Astrocyte of the spinal cord (primary cell): Measurements from ENCODE around the gene CCDC126.
A peak's percentile ranks its signal among the peaks of the same experiment; 100 is the strongest.

Experiments
- DNase-seq: peaks from one replicate; pipeline ENCODE4 v3.0.0; 2011; ENCODE audit warnings: low read depth, low spot score
- H3K4me3 ChIP-seq: 2 replicates; pipeline ENCODE4 v1.5.1; 2011; ENCODE audit warnings: low read depth, mild to moderate bottlenecking, low read length, moderate library complexity
- in situ Hi-C: cut with HindIII; loops from 2 replicates; pipeline ENCODE4 v1.10.0; 2017; ENCODE audit warnings: low sequenced_read_pairs
- TF ChIP-seq, protein P1 (sequence below): IDR thresholded peaks from 2 replicates; pipeline ENCODE4 v1.5.1; 2012; ENCODE audit warnings: low read depth, mild to moderate bottlenecking, low read length, inconsistent platforms

The CCDC126 gene

DNA sequence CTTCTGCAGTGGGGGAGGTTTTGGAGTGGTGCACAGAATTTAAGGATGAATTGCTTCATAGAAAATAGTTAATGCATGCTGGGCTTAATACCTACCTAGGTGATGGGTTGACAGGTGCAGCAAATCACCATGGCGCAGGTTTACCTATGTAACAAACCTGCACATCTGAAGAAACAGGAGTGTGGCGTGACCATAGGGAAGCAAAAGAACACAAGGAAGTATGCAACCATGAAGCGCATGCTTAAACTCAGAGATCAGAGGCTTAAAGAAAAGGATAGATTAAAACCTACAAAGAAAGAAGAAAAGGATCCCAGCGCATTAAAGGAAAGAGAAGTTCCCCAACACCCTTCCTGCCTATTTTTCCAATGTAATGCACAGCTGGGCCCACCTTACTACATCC is 22.0 kb downstream of the CCDC126 start:
- no peak for DNase-seq
- TF ChIP-seq, protein P1, sequence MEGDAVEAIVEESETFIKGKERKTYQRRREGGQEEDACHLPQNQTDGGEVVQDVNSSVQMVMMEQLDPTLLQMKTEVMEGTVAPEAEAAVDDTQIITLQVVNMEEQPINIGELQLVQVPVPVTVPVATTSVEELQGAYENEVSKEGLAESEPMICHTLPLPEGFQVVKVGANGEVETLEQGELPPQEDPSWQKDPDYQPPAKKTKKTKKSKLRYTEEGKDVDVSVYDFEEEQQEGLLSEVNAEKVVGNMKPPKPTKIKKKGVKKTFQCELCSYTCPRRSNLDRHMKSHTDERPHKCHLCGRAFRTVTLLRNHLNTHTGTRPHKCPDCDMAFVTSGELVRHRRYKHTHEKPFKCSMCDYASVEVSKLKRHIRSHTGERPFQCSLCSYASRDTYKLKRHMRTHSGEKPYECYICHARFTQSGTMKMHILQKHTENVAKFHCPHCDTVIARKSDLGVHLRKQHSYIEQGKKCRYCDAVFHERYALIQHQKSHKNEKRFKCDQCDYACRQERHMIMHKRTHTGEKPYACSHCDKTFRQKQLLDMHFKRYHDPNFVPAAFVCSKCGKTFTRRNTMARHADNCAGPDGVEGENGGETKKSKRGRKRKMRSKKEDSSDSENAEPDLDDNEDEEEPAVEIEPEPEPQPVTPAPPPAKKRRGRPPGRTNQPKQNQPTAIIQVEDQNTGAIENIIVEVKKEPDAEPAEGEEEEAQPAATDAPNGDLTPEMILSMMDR: no peak
- in situ Hi-C loops: no loop called here
- no peak overlapping the region for H3K4me3 ChIP-seq

DNA sequence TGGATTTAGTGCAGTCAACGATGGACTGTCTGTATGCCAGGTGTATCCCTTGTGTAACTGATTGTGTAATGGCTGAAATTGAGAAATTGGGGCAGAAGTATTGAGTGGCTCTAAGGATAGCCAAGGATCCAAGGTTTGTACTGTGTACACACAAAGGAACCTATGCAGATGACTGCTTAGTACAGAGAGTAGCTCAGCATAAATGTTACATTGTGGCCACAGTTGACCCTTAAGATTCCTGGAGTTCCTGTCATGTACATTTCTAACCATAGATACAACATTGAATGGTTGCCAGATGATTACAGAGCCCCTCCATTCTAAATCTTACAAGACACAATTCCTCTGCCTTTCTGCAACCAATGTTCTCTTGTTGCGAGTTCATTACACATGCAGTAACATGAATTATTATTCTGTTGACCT is 25.3 kb downstream of the CCDC126 start:
- TF ChIP-seq, protein P1: no peak
- H3K4me3 ChIP-seq: no peak overlapping the region
- in situ Hi-C loops: no loop called here
- peak; percentile 37 for DNase-seq

DNA sequence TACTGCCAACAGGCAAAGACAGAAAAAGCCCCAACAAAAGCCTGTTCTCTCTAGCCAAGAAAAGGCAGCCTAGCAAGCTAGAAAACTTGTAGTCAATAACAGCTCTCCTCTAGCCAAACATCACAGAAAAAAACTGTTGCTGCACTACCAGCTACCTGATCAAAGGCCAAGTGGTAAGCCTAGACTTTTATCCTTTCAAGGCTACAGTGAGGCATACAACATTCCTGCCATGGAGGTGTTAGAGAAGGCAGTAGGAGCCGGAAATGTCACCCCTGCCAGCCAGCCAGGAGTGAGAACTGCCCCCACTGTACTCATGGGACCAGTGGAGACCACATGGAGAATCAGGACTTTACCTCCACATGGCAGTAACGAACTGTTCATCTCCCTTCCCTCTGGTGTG is 31.2 kb downstream of the CCDC126 start:
- H3K4me3 ChIP-seq: no peak overlapping the region
- no peak for DNase-seq
- TF ChIP-seq, protein P1: no peak
- in situ Hi-C loops: no loop called here

DNA sequence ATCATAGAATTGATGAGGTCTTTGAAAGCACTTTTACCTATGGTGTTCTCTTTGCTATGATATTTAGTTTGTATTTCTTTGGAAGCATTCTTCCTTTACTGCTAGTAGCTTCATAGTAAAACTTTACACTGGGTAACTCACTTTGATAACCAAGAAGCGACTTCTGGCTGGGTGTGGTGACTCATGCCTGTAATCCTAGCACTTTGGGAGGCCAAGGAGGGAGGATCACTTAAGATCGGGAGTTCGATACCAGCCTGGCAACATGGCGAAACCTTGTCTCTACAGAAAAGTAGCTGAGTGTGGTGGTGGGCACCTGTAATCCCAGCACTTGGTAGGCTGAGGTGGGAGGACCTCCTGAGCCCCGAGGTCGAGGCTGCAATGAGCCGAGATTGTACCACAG is 36.2 kb downstream of the CCDC126 start:
- no peak overlapping the region for H3K4me3 ChIP-seq
- TF ChIP-seq, protein P1: no peak
- in situ Hi-C loops: no loop called here
- no peak for DNase-seq

DNA sequence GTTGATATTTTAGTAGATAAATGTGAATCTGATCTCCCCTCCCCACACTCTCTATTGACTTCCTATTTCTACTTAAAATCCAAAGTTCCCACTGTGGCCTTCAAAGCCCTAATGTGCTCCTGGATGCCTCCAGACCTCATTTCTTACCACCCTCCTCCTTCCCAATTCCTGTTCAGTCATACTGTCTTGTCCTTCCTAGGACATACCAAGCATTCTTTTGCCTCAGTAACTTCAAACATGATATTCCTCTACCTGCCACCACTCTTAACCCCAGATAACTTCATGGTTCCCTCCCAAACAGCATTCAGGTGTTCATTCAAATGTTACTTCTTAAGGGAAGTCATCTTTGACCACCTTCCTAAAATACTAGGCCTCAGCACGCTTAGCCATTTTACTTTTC is 48.6 kb downstream of the CCDC126 start:
- no peak for DNase-seq
- H3K4me3 ChIP-seq: no peak overlapping the region
- in situ Hi-C loops: no loop called here
- TF ChIP-seq, protein P1: no peak

DNA sequence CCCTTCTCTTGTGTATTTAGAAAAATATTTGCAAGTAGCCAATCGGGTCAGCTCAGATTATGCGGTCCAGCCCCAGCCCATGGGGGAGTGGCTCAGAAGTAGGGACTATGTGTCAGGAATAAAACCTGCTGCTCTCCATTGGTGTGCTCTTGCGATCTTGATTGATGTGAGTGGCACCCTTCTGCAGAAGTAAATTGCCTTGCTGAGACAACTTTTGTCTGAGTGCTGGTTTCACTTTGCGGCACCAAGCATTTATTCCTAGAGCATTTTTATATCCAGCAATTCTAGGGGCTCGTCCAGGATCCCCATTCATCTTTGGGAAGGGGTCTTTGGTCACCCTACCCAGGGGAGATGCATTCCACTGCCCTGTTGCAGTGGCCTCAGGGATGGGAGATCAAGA is 56.8 kb downstream of the CCDC126 start:
- no peak for DNase-seq
- no peak overlapping the region for H3K4me3 ChIP-seq
- TF ChIP-seq, protein P1: no peak
- in situ Hi-C loops: no loop called here

DNA sequence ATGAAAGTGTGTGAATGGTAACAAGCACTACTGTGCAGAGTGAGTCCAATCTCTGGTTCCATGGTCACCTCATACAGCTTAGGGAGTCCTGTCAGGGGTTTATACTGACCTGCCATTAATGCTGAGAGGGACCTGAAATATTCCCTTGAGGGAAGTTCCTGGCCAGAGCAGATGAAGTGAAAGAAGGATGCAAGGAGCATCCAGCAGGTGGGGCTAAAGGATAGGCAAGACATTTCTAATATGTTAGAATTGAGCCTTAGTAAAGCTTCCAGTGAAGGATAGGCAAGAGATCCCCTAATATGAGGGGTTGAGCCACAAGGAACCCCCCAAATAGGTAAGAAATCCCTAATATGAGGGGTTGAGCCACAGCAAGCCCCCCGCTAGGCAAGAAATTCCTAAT is 57.3 kb downstream of the CCDC126 start:
- H3K4me3 ChIP-seq: no peak overlapping the region
- DNase-seq: no peak
- TF ChIP-seq, protein P1: peak; percentile 33
- in situ Hi-C loops: no loop called here
